8988T (cell line): ENCODE measurements around the gene GIPC3.
"Not testable (repeated sequence)": the region's sequence is repeated elsewhere in the genome, so short reads cannot be mapped to it uniquely, and the experiment has no call there.

Source experiments
- DNase-seq: peaks from one replicate; pipeline ENCODE4 v3.0.0; 2011

The GIPC3 gene

GRCh38 chr19:3618811-3619630 is 33.7 kb downstream of the GIPC3 start:
- no peak for DNase-seq

- no peak for DNase-seq
Observed at GRCh38 chr19:3619631-3620012, 34.3 kb downstream of the GIPC3 start.

- no peak for DNase-seq
Observed at GRCh38 chr19:3620145-3620816, 35.0 kb downstream of the GIPC3 start.

GRCh38 chr19:3620817-3621547 is 35.7 kb downstream of the GIPC3 start:
- DNase-seq: no peak

GRCh38 chr19:3621689-3622088 is 36.4 kb downstream of the GIPC3 start:
- no peak for DNase-seq

GRCh38 chr19:3622224-3622623 is 36.9 kb downstream of the GIPC3 start:
- no peak for DNase-seq

- no peak for DNase-seq
Observed at GRCh38 chr19:3623716-3624115, 38.4 kb downstream of the GIPC3 start.

GRCh38 chr19:3625996-3626472 is 40.8 kb downstream of the GIPC3 start:
- DNase-seq: no peak

- peak; percentile 99 for DNase-seq
Observed at GRCh38 chr19:3626473-3627350, 41.4 kb downstream of the GIPC3 start, which contains the start of gene CACTIN. Gene CACTIN, minus strand, starts transcription at chr19:3626790. Its CDS starts 28 bp downstream, at chr19:3626762.

- no peak for DNase-seq
Observed at GRCh38 chr19:3627351-3627723, 42.1 kb downstream of the GIPC3 start.

- not testable (repeated sequence) for DNase-seq
Observed at GRCh38 chr19:3628766-3629165, 43.5 kb downstream of the GIPC3 start.

- no peak for DNase-seq
Observed at GRCh38 chr19:3631053-3631861, 46.0 kb downstream of the GIPC3 start.

GRCh38 chr19:3632098-3632497 is 46.8 kb downstream of the GIPC3 start:
- no peak for DNase-seq

- DNase-seq: no peak
Observed at GRCh38 chr19:3632739-3633558, 47.7 kb downstream of the GIPC3 start.

- no peak for DNase-seq
Observed at GRCh38 chr19:3633559-3633988, 48.3 kb downstream of the GIPC3 start.

GRCh38 chr19:3634496-3635045 is 49.3 kb downstream of the GIPC3 start:
- no peak for DNase-seq

- no peak for DNase-seq
Observed at GRCh38 chr19:3636506-3636905, 51.2 kb downstream of the GIPC3 start.

GRCh38 chr19:3636962-3637361 is 51.7 kb downstream of the GIPC3 start:
- DNase-seq: no peak

- no peak for DNase-seq
Observed at GRCh38 chr19:3637621-3638020, 52.3 kb downstream of the GIPC3 start.
